Lower lobe of right lung (tissue), 2 donors: ENCODE results near the gene METTL21C. TPM values are rescaled to one million over a fixed set of nuclear protein-coding genes. Genes with fewer than 3 reads are reported as not detected.

Experiments
- ATAC-seq, 2 donors: fragments of 200-7000 bp; cut with Tn5 transposase; one replicate each; pipeline ENCODE4 v1.9.1; 2020 to 2022; ENCODE audit warnings: mild to moderate bottlenecking in 2 of 2, moderate library complexity in 2 of 2
- DNase-seq: peaks from one replicate; pipeline ENCODE4 v3.0.0-alpha.2; 2020
- H3K27ac ChIP-seq: fragments of 200-600 bp; one replicate; pipeline ENCODE4 v1.8.0; 2022
- H3K27me3 ChIP-seq: fragments of 200-600 bp; one replicate; pipeline ENCODE4 v1.8.0; 2022; ENCODE audit warnings: low read depth
- H3K36me3 ChIP-seq: fragments of 200-600 bp; one replicate; pipeline ENCODE4 v1.8.0; 2022; ENCODE audit warnings: mild to moderate bottlenecking
- H3K4me1 ChIP-seq: fragments of 200-600 bp; one replicate; pipeline ENCODE4 v1.8.0; 2022
- H3K4me3 ChIP-seq: fragments of 200-600 bp; one replicate; pipeline ENCODE4 v1.8.0; 2022; ENCODE audit warnings: mild to moderate bottlenecking
- H3K9me3 ChIP-seq: fragments of 200-600 bp; one replicate; pipeline ENCODE4 v1.8.0; 2022
- intact Hi-C: fragments of 100-400 bp; cut with DNase I; formaldehyde crosslinking; loops from one replicate; pipeline ENCODE4 v1.11.0; 2022
- total RNA-seq: library from RNA; stranded (reverse); fragmentation: NEBNext Ultra II Directional; extraction: Animal tissue kit (Norgen Biotek cat#: 25700); gene quantifications from one replicate; pipeline ENCODE4 v1.2.1, GENCODE V29; 2021
- TF ChIP-seq, protein P1 (sequence below): fragments of 200-600 bp; IDR thresholded peaks from one replicate; pipeline ENCODE4 v1.8.0; 2022; ENCODE audit warnings: antibody characterized with exemption, mild to moderate bottlenecking
- donor health status: DM: no; HTN: yes; CAD: no; lungs with severe emphysema.

Gene METTL21C
- total RNA-seq, 1 donor from 2014 or later = not detected

DNA sequence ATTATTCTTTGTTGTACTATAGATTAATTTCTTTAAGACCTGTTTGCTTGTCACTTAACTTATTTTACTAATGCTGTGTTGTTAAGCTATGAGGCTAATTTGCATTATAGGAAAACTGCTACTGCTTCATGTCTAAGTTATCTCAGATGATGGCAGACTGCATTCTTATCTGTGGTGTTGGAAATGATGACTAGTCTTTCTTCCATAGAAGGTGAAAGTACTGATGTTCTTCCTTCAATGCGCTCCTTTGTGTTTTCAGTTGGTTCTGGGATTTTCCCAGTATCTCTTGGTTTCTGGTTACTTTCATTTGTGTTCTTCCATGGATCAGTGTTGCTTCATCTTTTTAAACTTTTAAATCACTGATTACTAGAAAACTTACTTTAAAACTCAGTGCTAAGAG, 51.2 kb downstream of the METTL21C start:
- no peak overlapping the region for H3K27ac ChIP-seq
- intact Hi-C loops = no loop called here
- DNase-seq = no peak
- H3K4me3 ChIP-seq = no peak overlapping the region
- no peaks in the 10 kb centered on the region for H3K27me3 ChIP-seq
- H3K9me3 ChIP-seq = no peaks in the 10 kb centered on the region
- no peaks in the 10 kb centered on the region for H3K4me1 ChIP-seq
- no peak for ATAC-seq
- peaks cover 95% of the 10 kb centered on the region for H3K36me3 ChIP-seq
- TF ChIP-seq, protein P1, sequence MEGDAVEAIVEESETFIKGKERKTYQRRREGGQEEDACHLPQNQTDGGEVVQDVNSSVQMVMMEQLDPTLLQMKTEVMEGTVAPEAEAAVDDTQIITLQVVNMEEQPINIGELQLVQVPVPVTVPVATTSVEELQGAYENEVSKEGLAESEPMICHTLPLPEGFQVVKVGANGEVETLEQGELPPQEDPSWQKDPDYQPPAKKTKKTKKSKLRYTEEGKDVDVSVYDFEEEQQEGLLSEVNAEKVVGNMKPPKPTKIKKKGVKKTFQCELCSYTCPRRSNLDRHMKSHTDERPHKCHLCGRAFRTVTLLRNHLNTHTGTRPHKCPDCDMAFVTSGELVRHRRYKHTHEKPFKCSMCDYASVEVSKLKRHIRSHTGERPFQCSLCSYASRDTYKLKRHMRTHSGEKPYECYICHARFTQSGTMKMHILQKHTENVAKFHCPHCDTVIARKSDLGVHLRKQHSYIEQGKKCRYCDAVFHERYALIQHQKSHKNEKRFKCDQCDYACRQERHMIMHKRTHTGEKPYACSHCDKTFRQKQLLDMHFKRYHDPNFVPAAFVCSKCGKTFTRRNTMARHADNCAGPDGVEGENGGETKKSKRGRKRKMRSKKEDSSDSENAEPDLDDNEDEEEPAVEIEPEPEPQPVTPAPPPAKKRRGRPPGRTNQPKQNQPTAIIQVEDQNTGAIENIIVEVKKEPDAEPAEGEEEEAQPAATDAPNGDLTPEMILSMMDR = no peak

DNA sequence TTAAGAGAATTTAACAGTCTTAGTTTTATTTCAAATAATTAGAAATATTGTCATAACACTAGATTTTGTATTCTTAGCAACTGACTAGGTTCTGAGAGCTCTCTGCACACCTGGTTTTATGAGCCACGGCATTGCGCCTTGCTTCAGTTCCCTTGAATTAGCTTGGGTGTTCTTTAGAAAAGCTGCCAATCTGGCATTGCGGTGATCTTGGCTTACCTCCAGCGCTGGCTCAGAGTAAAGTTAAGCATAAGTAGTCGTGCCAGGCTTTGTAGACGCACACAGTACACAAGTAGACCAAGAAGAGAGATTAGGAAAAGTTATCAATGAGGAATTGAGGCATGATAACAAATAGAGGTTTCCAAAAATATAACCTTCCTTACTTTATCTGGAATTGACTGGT, 52.4 kb downstream of the METTL21C start:
- Histone ChIP-seq H3K4me1 (no peaks in the 10 kb centered on the region), H3K9me3 (no peaks in the 10 kb centered on the region), H3K36me3 (peaks cover 97% of the 10 kb centered on the region), H3K27ac (no peak overlapping the region), H3K27me3 (no peaks in the 10 kb centered on the region), H3K4me3 (no peak overlapping the region)
- TF ChIP-seq, protein P1 = no peak
- intact Hi-C loops = no loop called here
- peak; percentile 37 to 82 for ATAC-seq
- peak; percentile 57 for DNase-seq

DNA sequence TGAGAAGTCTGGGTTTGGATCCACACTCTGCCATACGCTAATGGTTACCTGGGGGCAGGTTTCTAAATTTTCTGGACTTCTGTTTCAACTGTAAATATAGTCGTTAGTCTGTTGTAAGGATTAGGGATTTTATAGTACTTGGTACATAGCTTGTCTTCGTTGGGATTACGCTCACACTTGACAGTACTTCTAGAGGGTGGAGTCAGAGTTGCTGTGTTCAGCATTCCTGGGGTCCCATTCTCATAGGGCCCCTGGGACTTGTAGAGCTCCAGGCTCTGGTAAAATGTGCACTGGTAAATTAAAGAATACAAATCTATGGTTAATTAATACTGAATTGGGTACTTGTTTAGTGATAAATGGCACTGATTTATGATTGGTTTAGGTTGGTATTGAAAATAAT, 52.8 kb downstream of the METTL21C start:
- DNase-seq (no peak), ATAC-seq (no peak)
- Histone ChIP-seq H3K4me3 (no peak overlapping the region), H3K36me3 (peaks cover 97% of the 10 kb centered on the region), H3K9me3 (no peaks in the 10 kb centered on the region), H3K27ac (no peak overlapping the region), H3K27me3 (no peaks in the 10 kb centered on the region), H3K4me1 (no peaks in the 10 kb centered on the region)
- TF ChIP-seq, protein P1 = no peak
- intact Hi-C loops = no loop called here

DNA sequence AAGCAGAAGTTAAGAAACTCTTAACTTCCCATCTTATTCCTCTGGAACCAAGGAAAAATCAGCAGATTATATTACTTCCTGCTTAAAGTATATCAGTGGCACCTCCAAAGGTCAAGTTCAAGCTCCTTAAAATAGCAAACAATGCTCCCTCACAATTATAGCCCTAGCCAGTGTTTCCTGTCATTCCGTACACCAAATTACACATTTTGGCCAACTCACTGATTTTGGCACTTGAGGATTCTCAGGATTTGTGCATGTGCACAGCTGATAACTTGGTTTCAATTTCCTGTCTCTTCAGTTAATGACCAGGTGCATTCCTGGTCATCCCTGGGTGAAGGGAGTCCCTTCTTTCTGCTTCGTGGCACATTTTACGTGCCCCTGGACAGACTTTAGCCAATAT, 56.1 kb downstream of the METTL21C start:
- DNase-seq (no peak), ATAC-seq (no peak)
- Histone ChIP-seq H3K4me1 (no peaks in the 10 kb centered on the region), H3K9me3 (no peaks in the 10 kb centered on the region), H3K27ac (no peak overlapping the region), H3K27me3 (no peaks in the 10 kb centered on the region), H3K4me3 (no peak overlapping the region), H3K36me3 (peaks cover 97% of the 10 kb centered on the region)
- TF ChIP-seq, protein P1 = no peak
- intact Hi-C loops = no loop called here

Other genes with a start within 250 kb of the METTL21C start
- 41.7 TPM for gene TPP2, start 98.1 kb downstream of the METTL21C start, total RNA-seq
- gene TEX30, start 78.7 kb upstream of the METTL21C start, total RNA-seq = 5.8 TPM
- 5.9 TPM for gene POGLUT2, start 103.9 kb upstream of the METTL21C start, total RNA-seq
- 13.4 TPM for gene BIVM, start 104.1 kb upstream of the METTL21C start, total RNA-seq
- 51.3 TPM for gene ERCC5, start 151.0 kb upstream of the METTL21C start, total RNA-seq